HCT116 (cell line): ENCODE measurements around the gene METTL25B. TPM values are rescaled to one million over a fixed set of nuclear protein-coding genes. Genes with fewer than 3 reads are reported as not detected.

Experiments
- ATAC-seq: fragments of 200-7000 bp; cut with Tn5 transposase; 2 replicates; pipeline ENCODE4 v1.9.1; 2020; ENCODE audit warnings: mild to moderate bottlenecking, moderate library complexity
- BruUV-seq: library from RNA; stranded (reverse); fragments of 400-500 nt; replicated peaks from 2 replicates; lab custom pipeline; 2021; lab: Mats Ljungman, UMichigan
- CTCF ChIA-PET: fragments of 300-600 bp; sonication (Branson Sonifier 250); formaldehyde crosslinking; loops from one replicate; lab custom pipeline; 2021; ENCODE audit warnings: antibody characterized with exemption; lab: Charles Lee
- POLR2A ChIA-PET: fragments of 300-600, 350-600 bp; sonication (Branson Sonifier 250); formaldehyde crosslinking; loops from one replicate; lab custom pipeline; 2021; ENCODE audit warnings: antibody characterized with exemption; lab: Charles Lee
- RAD21 ChIA-PET, 2 experiments: fragments of 300-600 bp; sonication (Branson Sonifier 250); formaldehyde crosslinking; loops; one replicate each; lab custom pipeline; 2023; ENCODE audit warnings: low total read pairs in 2 of 2; ENCODE audit not compliant: uncharacterized antibody in 2 of 2, unreplicated experiment in 2 of 2, low non-redundant PET in 1 of 2; lab: Charles Lee
- DNase-seq: peaks from one replicate; pipeline ENCODE4 v3.0.0-alpha.2; 2010; ENCODE audit warnings: low read depth, low spot score
- H2AFZ ChIP-seq: fragments of 200-600 bp; shearing (Covaris generic), sonication (generic); 2 replicates; pipeline ENCODE4 v1.6.1; 2017; ENCODE audit warnings: low read depth, mixed run types, mixed read lengths, antibody characterized with exemption, low read length; ENCODE audit not compliant: poor library complexity, severe bottlenecking
- H3K27ac ChIP-seq: 2 replicates; pipeline ENCODE4 v1.5.1; 2012; ENCODE audit warnings: low read depth, low read length
- H3K27me3 ChIP-seq: fragments of 200-600 bp; sonication (generic); 2 replicates; pipeline ENCODE4 v1.6.1; 2016; ENCODE audit warnings: mixed run types, low read length, mixed read lengths; ENCODE audit not compliant: insufficient read depth
- H3K36me3 ChIP-seq, 2 experiments: fragments of 200-500 bp in 1 of 2; fragments of 200-600 bp in 1 of 2; sonication (Bioruptor generic) in 1 of 2; sonication (generic) in 1 of 2; 2 replicates each; pipeline versions ENCODE4 v1.5.1 to v1.6.1; 2014 to 2016; ENCODE audit warnings: low read length in 2 of 2, inconsistent platforms in 1 of 2, mixed read lengths in 1 of 2, mixed run types in 1 of 2; ENCODE audit not compliant: insufficient read depth in 2 of 2, control insufficient read depth in 1 of 2
- H3K4me1 ChIP-seq, 2 experiments: fragments of 200-600 bp in 1 of 2; sonication (generic) in 1 of 2; 2 replicates each; pipeline versions ENCODE4 v1.5.1 to v1.6.1; 2012 to 2017; ENCODE audit warnings: low read length in 2 of 2, inconsistent platforms in 1 of 2, mild to moderate bottlenecking in 1 of 2, mixed read lengths in 1 of 2, mixed run types in 1 of 2, moderate library complexity in 1 of 2; ENCODE audit not compliant: insufficient read depth in 2 of 2, control insufficient read depth in 1 of 2
- H3K4me2 ChIP-seq: fragments of 200-600 bp; sonication (generic); 2 replicates; pipeline ENCODE4 v1.6.1; 2017; ENCODE audit warnings: mixed run types, low read length, mixed read lengths
- H3K4me3 ChIP-seq, 2 experiments: fragments of 200-600 bp in 1 of 2; sonication (generic) in 1 of 2; replicated peaks in 1 of 2; 2 replicates each; pipeline ENCODE4 v1.5.1; 2011 to 2016; ENCODE audit warnings: low read length in 2 of 2, control low read depth in 1 of 2, low read depth in 1 of 2, mild to moderate bottlenecking in 1 of 2, mixed read lengths in 1 of 2, mixed run types in 1 of 2
- H3K79me2 ChIP-seq: fragments of 200-600 bp; sonication (generic); 2 replicates; pipeline ENCODE4 v1.6.1; 2017; ENCODE audit warnings: mild to moderate bottlenecking, mixed run types, low read length, moderate library complexity, mixed read lengths; ENCODE audit not compliant: insufficient read depth
- H3K9ac ChIP-seq: fragments of 200-600 bp; sonication (generic); 2 replicates; pipeline ENCODE4 v1.6.1; 2016; ENCODE audit warnings: low read length, mixed read lengths
- H3K9me2 ChIP-seq: fragments of 200-600 bp; sonication (generic), shearing (Covaris generic); 2 replicates; pipeline ENCODE4 v1.6.1; 2017; ENCODE audit warnings: mixed run types, mild to moderate bottlenecking, moderate library complexity; ENCODE audit not compliant: insufficient read depth
- H3K9me3 ChIP-seq, 2 experiments: fragments of 200-500 bp in 1 of 2; fragments of 200-600 bp in 1 of 2; sonication (Bioruptor generic) in 1 of 2; sonication (generic) in 1 of 2; 2 replicates each; pipeline ENCODE4 v1.6.1; 2014 to 2017; ENCODE audit warnings: low read length in 2 of 2, mixed read lengths in 2 of 2, inconsistent platforms in 1 of 2, low read depth in 1 of 2, mild to moderate bottlenecking in 1 of 2, mixed run types in 1 of 2, moderate library complexity in 1 of 2; ENCODE audit not compliant: control insufficient read depth in 1 of 2, insufficient read depth in 1 of 2
- H4K20me1 ChIP-seq: fragments of 200-600 bp; sonication (generic), shearing (Covaris generic); 2 replicates; pipeline ENCODE4 v1.6.1; 2017; ENCODE audit warnings: mixed run types, mild to moderate bottlenecking, moderate library complexity; ENCODE audit not compliant: insufficient read depth
- ATF3 ChIP-seq: IDR thresholded peaks from 2 replicates; pipeline ENCODE4 v1.6.1; 2012
- CBX3 ChIP-seq: IDR thresholded peaks from 2 replicates; pipeline ENCODE4 v1.6.1; 2012; ENCODE audit warnings: low read depth
- CEBPB ChIP-seq: IDR thresholded peaks from 2 replicates; pipeline ENCODE4 v1.6.1; 2012; ENCODE audit warnings: low read depth
- CTCF ChIP-seq, 3 experiments: fragments of 200-600 bp in 1 of 3; sonication (generic) in 1 of 3; IDR thresholded peaks in 2 of 3; conservative IDR thresholded peaks in 1 of 3; 2 replicates each; pipeline ENCODE4 v1.5.1; 2012 to 2017; ENCODE audit warnings: low read depth in 2 of 3, low read length in 2 of 3, antibody characterized with exemption in 1 of 3, borderline replicate concordance in 1 of 3, control low read depth in 1 of 3, mild to moderate bottlenecking in 1 of 3, mixed read lengths in 1 of 3, mixed run types in 1 of 3, moderate library complexity in 1 of 3; ENCODE audit not compliant: insufficient read depth in 1 of 3
- EGR1 ChIP-seq: IDR thresholded peaks from 2 replicates; pipeline ENCODE4 v1.6.1; 2012; ENCODE audit warnings: low read depth
- ELF1 ChIP-seq: IDR thresholded peaks from 2 replicates; pipeline ENCODE4 v1.6.1; 2012; ENCODE audit warnings: low read depth, borderline replicate concordance
- EZH2 ChIP-seq: fragments of 200-600 bp; sonication (generic); IDR thresholded peaks from 2 replicates; pipeline ENCODE4 v1.6.1; 2017; ENCODE audit warnings: antibody characterized with exemption, mixed run types
- EZH2phosphoT487 ChIP-seq: fragments of 200-600 bp; IDR thresholded peaks from 2 replicates; pipeline ENCODE4 v1.6.1; 2018; ENCODE audit warnings: antibody characterized with exemption, borderline replicate concordance
- JUND ChIP-seq: IDR thresholded peaks from 2 replicates; pipeline ENCODE4 v1.6.1; 2012
- MAX ChIP-seq: IDR thresholded peaks from 2 replicates; pipeline ENCODE4 v1.6.1; 2012
- POLR2A ChIP-seq: IDR thresholded peaks from 2 replicates; pipeline ENCODE4 v1.7.0; 2011; ENCODE audit warnings: borderline replicate concordance; ENCODE audit not compliant: insufficient read depth, insufficient read length; ENCODE audit errors: extremely low read depth
- RAD21 ChIP-seq: IDR thresholded peaks from 2 replicates; pipeline ENCODE4 v1.6.1; 2012; ENCODE audit warnings: low read depth, mild to moderate bottlenecking
- REST ChIP-seq: IDR thresholded peaks from 2 replicates; pipeline ENCODE4 v1.6.1; 2012; ENCODE audit warnings: low read depth
- SIN3A ChIP-seq: IDR thresholded peaks from 2 replicates; pipeline ENCODE4 v1.6.1; 2012; ENCODE audit warnings: low read depth
- SP1 ChIP-seq: IDR thresholded peaks from 2 replicates; pipeline ENCODE4 v1.6.1; 2012; ENCODE audit warnings: low read depth
- SRF ChIP-seq: IDR thresholded peaks from 2 replicates; pipeline ENCODE4 v1.6.1; 2012; ENCODE audit warnings: low read depth
- YY1 ChIP-seq: IDR thresholded peaks from 2 replicates; pipeline ENCODE4 v1.6.1; 2011; ENCODE audit warnings: low read length, low read depth, moderate library complexity, mild to moderate bottlenecking; ENCODE audit not compliant: insufficient replicate concordance; ENCODE audit errors: extremely low read depth
- ZBTB33 ChIP-seq: IDR thresholded peaks from 2 replicates; pipeline ENCODE4 v1.6.1; 2011; ENCODE audit warnings: mild to moderate bottlenecking, low read length, moderate library complexity; ENCODE audit not compliant: insufficient replicate concordance; ENCODE audit errors: extremely low read depth
- ZFX ChIP-seq: fragments of 450-650 bp; IDR thresholded peaks from 2 replicates; pipeline ENCODE4 v1.6.1; 2017
- ZNF274 ChIP-seq: fragments of 200-500 bp; sonication (Bioruptor generic); IDR thresholded peaks from 2 replicates; pipeline ENCODE4 v1.6.1; 2014; ENCODE audit warnings: mild to moderate bottlenecking, low read depth, low read length, inconsistent platforms
- intact Hi-C: fragments of 100-400 bp; cut with micrococcal nuclease; formaldehyde crosslinking; loops from 2 replicates; pipeline ENCODE4 v1.10.0; 2022
- total RNA-seq: library from RNA; stranded (reverse); gene quantifications from one replicate; pipeline ENCODE4 v1.2.1, GENCODE V29; 2021; ENCODE audit not compliant: unreplicated experiment

Gene METTL25B
- total RNA-seq, 1 experiment from 2014 or later = 36.5 TPM

GRCh38 chr1:156755527-156755950, 27.3 kb downstream of the METTL25B start:
- ATAC-seq = no peak
- DNase-seq = no peak
- no TSS peak for BruUV-seq
- Histone ChIP-seq H3K4me2 (no peak overlapping the region), H3K9me2 (no peaks in the 10 kb centered on the region), H3K9me3 (no peaks in the 10 kb centered on the region), H3K79me2 (peaks cover 30% of the 10 kb centered on the region), H2AFZ (no peak overlapping the region), H3K4me1 (peaks cover 3 to 18% of the 10 kb centered on the region in 2 experiments; a peak in 3 of 4 replicates), H3K27ac (no peak overlapping the region), H4K20me1 (no peaks in the 10 kb centered on the region), H3K4me3 (no peak overlapping the region), H3K27me3 (no peaks in the 10 kb centered on the region)
- POLR2A ChIA-PET = interaction anchor here (1.3 kb wide), 1 partner anchor 15 kb away, joined by 4 read pairs; the partner anchor contains the start of gene MRPL24
- intact Hi-C loops = no loop called here
- CTCF ChIA-PET = interaction anchor here (1.3 kb wide), 1 partner anchor 29 kb away, joined by 3 read pairs; no protein-coding TSS in a partner anchor
- TF ChIP-seq YY1 (no peak), CBX3 (no peak), RAD21 (no peak), ZFX (no peak), SIN3A (no peak), SP1 (no peak), MAX (no peak), ATF3 (no peak), CTCF (IDR thresholded peaks at IDR 0.05 in 2 of 3, conservative IDR thresholded peaks at IDR 0.05 in 1 of 3; ENCODE audit: borderline replicate concordance in 1 of 3, insufficient read depth in 1 of 3, low read depth in 2 of 3, low read length in 2 of 3) (no peak), EGR1 (no peak), ZBTB33 (no peak), JUND (no peak), ELF1 (no peak), ZNF274 (no peak), POLR2A (no peak), EZH2phosphoT487 (no peak), REST (no peak), EZH2 (no peak), SRF (no peak), CEBPB (no peak)
- TF ChIP-seq, all 23 proteins: peak for 0
- RAD21 ChIA-PET = no interaction called here
- Histone ChIP-seq H3K36me3 (no peaks in the 10 kb centered on the region), H3K9ac (no peak overlapping the region)
